MCF 10A (cell line): ENCODE data around the gene ARIH1. TPM values are rescaled to one million over a fixed set of nuclear protein-coding genes. Genes with fewer than 3 reads are reported as not detected.

Experiments
- BruUV-seq: library from RNA; stranded (reverse); fragments of 400-500 nt; replicated peaks from 2 replicates; lab custom pipeline; 2021; lab: Mats Ljungman, UMichigan
- CTCF ChIA-PET: fragments of 300-600 bp; sonication (Branson Sonifier 250); formaldehyde crosslinking; extraction: SDS; loops from one replicate; lab custom pipeline; 2021; ENCODE audit warnings: antibody characterized with exemption, inconsistent platforms; lab: Yijun Ruan, JAX
- POLR2A ChIA-PET: fragments of 300-600, 350-650 bp; sonication (Branson Sonifier 250); formaldehyde crosslinking; extraction: SDS; loops from one replicate; lab custom pipeline; 2020; ENCODE audit warnings: antibody characterized with exemption, inconsistent platforms; lab: Yijun Ruan, JAX
- DNase-seq: peaks from one replicate; pipeline ENCODE4 v3.0.0-alpha.2; 2018; ENCODE audit not compliant: unreplicated experiment
- H3K27ac Mint-ChIP-seq: one replicate; pipeline ENCODE4 v1.8.0; 2022; ENCODE audit warnings: mild to moderate bottlenecking, low read depth, mixed read lengths; ENCODE audit not compliant: unreplicated experiment
- H3K27me3 Mint-ChIP-seq: one replicate; pipeline ENCODE4 v1.8.0; 2022; ENCODE audit warnings: mixed read lengths; ENCODE audit not compliant: insufficient read depth, unreplicated experiment
- H3K36me3 Mint-ChIP-seq: one replicate; pipeline ENCODE4 v1.8.0; 2022; ENCODE audit warnings: mild to moderate bottlenecking, moderate library complexity, mixed read lengths; ENCODE audit not compliant: insufficient read depth, unreplicated experiment
- H3K4me1 Mint-ChIP-seq: one replicate; pipeline ENCODE4 v1.8.0; 2022; ENCODE audit warnings: mixed read lengths; ENCODE audit not compliant: insufficient read depth, unreplicated experiment
- H3K4me3 Mint-ChIP-seq: one replicate; pipeline ENCODE4 v1.8.0; 2022; ENCODE audit warnings: mild to moderate bottlenecking, moderate library complexity, mixed read lengths; ENCODE audit not compliant: unreplicated experiment
- H3K9me3 Mint-ChIP-seq: one replicate; pipeline ENCODE4 v1.8.0; 2022; ENCODE audit warnings: mixed read lengths; ENCODE audit not compliant: unreplicated experiment
- CTCF ChIP-seq: fragments of 200-600 bp; IDR thresholded peaks from one replicate; pipeline ENCODE4 v1.8.0; 2022; ENCODE audit warnings: antibody characterized with exemption, mild to moderate bottlenecking; ENCODE audit not compliant: unreplicated experiment
- intact Hi-C: fragments of 100-400 bp; cut with micrococcal nuclease; formaldehyde crosslinking; loops from 2 replicates; pipeline ENCODE4 v1.14.1; 2022
- total RNA-seq: library from RNA; stranded (reverse); gene quantifications from 2 replicates; pipeline ENCODE4 v1.2.3, GENCODE V29; 2022

ARIH1 gene
- total RNA-seq, 1 experiment from 2014 or later = 235 TPM

- no TSS peak for BruUV-seq
These were observed 1.0 kb upstream of the ARIH1 start for GRCh38 chr15:72472992-72473610.

GRCh38 chr15:72474466-72474911 is 359 bp downstream of the ARIH1 start:
- POLR2A ChIA-PET = interaction anchor here (0.6 to 4.2 kb wide), 17 partner anchors 9 to 271 kb away, joined by 3 to 45 read pairs (median 5); partner anchors contain the start of genes BBS4, HEXA and HIGD2B
- intact Hi-C loops = loop anchor here (5.0 kb wide), 2 partner anchors 58 to 113 kb away; no protein-coding TSS in a partner anchor
- Mint-ChIP-seq H3K4me3 (peak overlapping the region; percentile 91), H3K36me3 (peaks cover 37% of the 10 kb centered on the region), H3K27me3 (no peaks in the 10 kb centered on the region), H3K27ac (peak overlapping the region; percentile 100), H3K4me1 (peaks cover 6% of the 10 kb centered on the region), H3K9me3 (no peaks in the 10 kb centered on the region)
- CTCF ChIA-PET = interaction anchor here (1.3 kb wide), 1 partner anchor 108 kb away, joined by 3 read pairs; no protein-coding TSS in a partner anchor
- no peak for TF ChIP-seq CTCF
- no peak for DNase-seq
- no TSS peak for BruUV-seq

More at GRCh38 chr15:72472992-72473610, 1.0 kb upstream of the ARIH1 start:
- Mint-ChIP-seq H3K4me1 (peaks cover 6% of the 10 kb centered on the region), H3K36me3 (peaks cover 25% of the 10 kb centered on the region), H3K9me3 (no peaks in the 10 kb centered on the region), H3K27me3 (no peaks in the 10 kb centered on the region), H3K27ac (peak overlapping the region; percentile 100), H3K4me3 (peak overlapping the region; percentile 91)
- no peak for DNase-seq
- POLR2A ChIA-PET = interaction anchor here (0.6 to 4.2 kb wide), 42 partner anchors 9 to 1858 kb away, joined by 3 to 45 read pairs (median 4); partner anchors contain the start of genes BBS4, HEXA and HIGD2B
- CTCF ChIA-PET = interaction anchor here (0.6 to 1.5 kb wide), 12 partner anchors 9 to 503 kb away, joined by 3 to 9 read pairs (median 4); partner anchors contain the start of gene HEXA
- intact Hi-C loops = loop anchor here (5.0 kb wide), 2 partner anchors 59 to 114 kb away; no protein-coding TSS in a partner anchor
- no peak for TF ChIP-seq CTCF

- intact Hi-C loops = loop anchor here (1.0 to 5.0 kb wide), 3 partner anchors 57 to 112 kb away; partner anchors contain the start of gene HEXA
- H3K9me3 Mint-ChIP-seq = no peaks in the 10 kb centered on the region
These were observed 940 bp downstream of the ARIH1 start for GRCh38 chr15:72474912-72475628.

More at GRCh38 chr15:72474912-72475628, 940 bp downstream of the ARIH1 start:
- Mint-ChIP-seq H3K27me3 (no peaks in the 10 kb centered on the region), H3K36me3 (peaks cover 43% of the 10 kb centered on the region), H3K4me1 (peaks cover 6% of the 10 kb centered on the region), H3K27ac (peak overlapping the region; percentile 100), H3K4me3 (peak overlapping the region; percentile 91)
- TF ChIP-seq CTCF = no peak
- no TSS peak for BruUV-seq
- peak; percentile 79 for DNase-seq
- ChIA-PET POLR2A (interaction anchor here (0.5 to 4.2 kb wide), 25 partner anchors 9 to 275 kb away, joined by 3 to 45 read pairs (median 3); partner anchors contain the start of genes BBS4, HEXA and HIGD2B), CTCF (interaction anchor here (0.6 to 1.3 kb wide), 4 partner anchors 23 to 277 kb away, joined by 3 to 4 read pairs (median 4); no protein-coding TSS in a partner anchor)
